GM18867 (cell line): ENCODE data around the gene EYS.
A peak's percentile ranks its signal among the peaks of the same experiment; 100 is the strongest.
"Not testable (repeated sequence)": the region's sequence is repeated elsewhere in the genome, so short reads cannot be mapped to it uniquely, and the experiment has no call there.

Experiments used
- ATAC-seq: cut with Tn5 transposase; IDR thresholded peaks from one replicate; pipeline ENCODE4 v1.9.1; 2021; ENCODE audit warnings: mild to moderate bottlenecking, moderate library complexity; ENCODE audit not compliant: unreplicated experiment

EYS gene

GRCh38 chr6:63789699-63790098 is 1917.3 kb downstream of the EYS start:
- ATAC-seq, result no peak

- ATAC-seq, result no peak
Observed at GRCh38 chr6:63788569-63788968, 1918.5 kb downstream of the EYS start.

GRCh38 chr6:63787021-63787420 is 1920.0 kb downstream of the EYS start:
- no peak for ATAC-seq

GRCh38 chr6:63785006-63785405 is 1922.0 kb downstream of the EYS start:
- ATAC-seq, result peak; percentile 62

- ATAC-seq, result peak; percentile 61
Observed at GRCh38 chr6:63783096-63783495, 1923.9 kb downstream of the EYS start.

GRCh38 chr6:63774961-63775360 is 1932.1 kb downstream of the EYS start:
- no peak for ATAC-seq

GRCh38 chr6:63773200-63773599 is 1933.8 kb downstream of the EYS start:
- no peak for ATAC-seq

- ATAC-seq, result no peak
Observed at GRCh38 chr6:63765828-63766227, 1941.2 kb downstream of the EYS start.

- no peak for ATAC-seq
Observed at GRCh38 chr6:63764318-63764916, 1942.6 kb downstream of the EYS start.

GRCh38 chr6:63760199-63760598 is 1946.8 kb downstream of the EYS start:
- no peak for ATAC-seq

- no peak for ATAC-seq
Observed at GRCh38 chr6:63759605-63760105, 1947.4 kb downstream of the EYS start.

GRCh38 chr6:63757826-63758225 is 1949.2 kb downstream of the EYS start:
- ATAC-seq, result no peak

- not testable (repeated sequence) for ATAC-seq
Observed at GRCh38 chr6:63757275-63757674, 1949.8 kb downstream of the EYS start.

GRCh38 chr6:63750400-63750799 is 1956.6 kb downstream of the EYS start:
- no peak for ATAC-seq

GRCh38 chr6:63745784-63746183 is 1961.2 kb downstream of the EYS start:
- ATAC-seq, result no peak

- ATAC-seq, result no peak
Observed at GRCh38 chr6:63744810-63745209, 1962.2 kb downstream of the EYS start.

GRCh38 chr6:63743691-63744090 is 1963.3 kb downstream of the EYS start:
- ATAC-seq, result no peak

GRCh38 chr6:63742060-63742459 is 1965.0 kb downstream of the EYS start:
- no peak for ATAC-seq

GRCh38 chr6:63740709-63741108 is 1966.3 kb downstream of the EYS start:
- no peak for ATAC-seq

GRCh38 chr6:63739094-63739687 is 1967.8 kb downstream of the EYS start:
- ATAC-seq, result no peak

GRCh38 chr6:63738190-63738589 is 1968.8 kb downstream of the EYS start:
- ATAC-seq, result not testable (repeated sequence)

GRCh38 chr6:63734923-63735322 is 1972.1 kb downstream of the EYS start:
- no peak for ATAC-seq

GRCh38 chr6:63732336-63732735 is 1974.7 kb downstream of the EYS start:
- ATAC-seq, result no peak
